ENCODE results near the gene FMC1.
"Not testable (repeated sequence)": the region's sequence is repeated elsewhere in the genome, so short reads cannot be mapped to it uniquely, and the experiment has no call there.

Gene FMC1

GRCh38 chr7:139328375-139328774 is 12.8 kb upstream of the FMC1 start:
- no peaks in the 10 kb centered on the region for H3K79me2 ChIP-seq (ENCODE audit: low read length)
- no peaks in the 10 kb centered on the region for H3K36me3 ChIP-seq (replicated peaks; ENCODE audit: low read depth, low read length)
- H3K9ac ChIP-seq (ENCODE audit: low read length): no peak overlapping the region
- peaks cover 9% of the 10 kb centered on the region for H3K4me1 ChIP-seq (ENCODE audit: low read length)
- no peaks in the 10 kb centered on the region for H4K20me1 ChIP-seq (ENCODE audit: insufficient read depth, low read length)
- H3K4me3 ChIP-seq (ENCODE audit: low read length): no peak overlapping the region
- H3K9me3 ChIP-seq (ENCODE audit: insufficient read depth, low read length): no peaks in the 10 kb centered on the region
- H2AFZ ChIP-seq (ENCODE audit: low read depth, low read length): no peak overlapping the region
- H3K27me3 ChIP-seq (ENCODE audit: low read depth, low read length): no peaks in the 10 kb centered on the region
- H3K27ac ChIP-seq (ENCODE audit: low read length): no peak overlapping the region
- H3K4me2 ChIP-seq (ENCODE audit: low read length): no peak overlapping the region
- no peak for TF ChIP-seq EZH2phosphoT487 (IDR thresholded peaks at IDR 0.05; ENCODE audit: low read depth)
- TF ChIP-seq CTCF (IDR thresholded peaks at IDR 0.05; ENCODE audit: low read depth, low read length): no peak

- Histone ChIP-seq H3K4me2 (ENCODE audit: low read length) (no peak overlapping the region), H3K36me3 (replicated peaks; ENCODE audit: low read depth, low read length) (no peaks in the 10 kb centered on the region), H3K4me1 (ENCODE audit: low read length) (peaks cover 9% of the 10 kb centered on the region), H3K9me3 (ENCODE audit: insufficient read depth, low read length) (no peaks in the 10 kb centered on the region), H3K27me3 (ENCODE audit: low read depth, low read length) (no peaks in the 10 kb centered on the region), H3K79me2 (ENCODE audit: low read length) (no peaks in the 10 kb centered on the region), H2AFZ (ENCODE audit: low read depth, low read length) (no peak overlapping the region), H4K20me1 (ENCODE audit: insufficient read depth, low read length) (no peaks in the 10 kb centered on the region), H3K9ac (ENCODE audit: low read length) (no peak overlapping the region), H3K4me3 (ENCODE audit: low read length) (no peak overlapping the region), H3K27ac (ENCODE audit: low read length) (no peak overlapping the region)
- TF ChIP-seq EZH2phosphoT487 (IDR thresholded peaks at IDR 0.05; ENCODE audit: low read depth) (no peak), CTCF (IDR thresholded peaks at IDR 0.05; ENCODE audit: low read depth, low read length) (no peak)
These were observed 12.0 kb upstream of the FMC1 start for GRCh38 chr7:139329119-139329518.

GRCh38 chr7:139330333-139331030 is 10.7 kb upstream of the FMC1 start:
- Histone ChIP-seq H3K9me3 (ENCODE audit: insufficient read depth, low read length) (no peaks in the 10 kb centered on the region), H3K4me1 (ENCODE audit: low read length) (peaks cover 9% of the 10 kb centered on the region), H3K27me3 (ENCODE audit: low read depth, low read length) (no peaks in the 10 kb centered on the region), H3K36me3 (replicated peaks; ENCODE audit: low read depth, low read length) (no peaks in the 10 kb centered on the region), H3K79me2 (ENCODE audit: low read length) (no peaks in the 10 kb centered on the region), H4K20me1 (ENCODE audit: insufficient read depth, low read length) (no peaks in the 10 kb centered on the region), H3K4me2 (ENCODE audit: low read length) (0 out of 2 replicates have a peak overlapping the region, but pooled peaks have one; percentile 6), H3K4me3 (ENCODE audit: low read length) (no peak overlapping the region), H3K9ac (ENCODE audit: low read length) (no peak overlapping the region), H2AFZ (ENCODE audit: low read depth, low read length) (no peak overlapping the region), H3K27ac (ENCODE audit: low read length) (no peak overlapping the region)
- TF ChIP-seq EZH2phosphoT487 (IDR thresholded peaks at IDR 0.05; ENCODE audit: low read depth) (no peak), CTCF (IDR thresholded peaks at IDR 0.05; ENCODE audit: low read depth, low read length) (no peak)

GRCh38 chr7:139332697-139333359 is 8.3 kb upstream of the FMC1 start:
- H2AFZ ChIP-seq (ENCODE audit: low read depth, low read length): no peak overlapping the region
- no peak overlapping the region for H3K4me2 ChIP-seq (ENCODE audit: low read length)
- no peaks in the 10 kb centered on the region for H4K20me1 ChIP-seq (ENCODE audit: insufficient read depth, low read length)
- no peak overlapping the region for H3K4me3 ChIP-seq (ENCODE audit: low read length)
- no peaks in the 10 kb centered on the region for H3K79me2 ChIP-seq (ENCODE audit: low read length)
- H3K4me1 ChIP-seq (ENCODE audit: low read length): peaks cover 9% of the 10 kb centered on the region
- TF ChIP-seq CTCF (IDR thresholded peaks at IDR 0.05; ENCODE audit: low read depth, low read length) (no peak), EZH2phosphoT487 (IDR thresholded peaks at IDR 0.05; ENCODE audit: low read depth) (no peak)
- no peak overlapping the region for H3K27ac ChIP-seq (ENCODE audit: low read length)
- H3K9me3 ChIP-seq (ENCODE audit: insufficient read depth, low read length): no peaks in the 10 kb centered on the region
- no peaks in the 10 kb centered on the region for H3K27me3 ChIP-seq (ENCODE audit: low read depth, low read length)
- no peaks in the 10 kb centered on the region for H3K36me3 ChIP-seq (replicated peaks; ENCODE audit: low read depth, low read length)
- H3K9ac ChIP-seq (ENCODE audit: low read length): no peak overlapping the region

GRCh38 chr7:139333443-139333842 is 7.7 kb upstream of the FMC1 start:
- H4K20me1 ChIP-seq (ENCODE audit: insufficient read depth, low read length); H3K9me3 ChIP-seq (ENCODE audit: insufficient read depth, low read length); H3K4me3 ChIP-seq (ENCODE audit: low read length); H2AFZ ChIP-seq (ENCODE audit: low read depth, low read length); H3K4me2 ChIP-seq (ENCODE audit: low read length); H3K79me2 ChIP-seq (ENCODE audit: low read length); H3K36me3 ChIP-seq (replicated peaks; ENCODE audit: low read depth, low read length); H3K4me1 ChIP-seq (ENCODE audit: low read length); H3K27ac ChIP-seq (ENCODE audit: low read length); H3K9ac ChIP-seq (ENCODE audit: low read length); H3K27me3 ChIP-seq (ENCODE audit: low read depth, low read length): not testable (repeated sequence)

Data from OCI-LY3 (cell line).